Renal cortex interstitium (tissue), 11 donors: Measurements from ENCODE around the gene NUTM2E. TPM values are rescaled to one million over a fixed set of nuclear protein-coding genes. Genes with fewer than 3 reads are reported as not detected.
"Not testable (repeated sequence)": the region's sequence is repeated elsewhere in the genome, so short reads cannot be mapped to it uniquely, and the experiment has no call there.

Experiments
- DNase-seq, 11 donors: peaks; one replicate each; pipeline ENCODE4 v3.0.0-alpha.2; 2013; ENCODE audit warnings: low read depth in 9 of 11, low spot score in 4 of 11; ENCODE audit errors: extremely low read depth in 1 of 11
- polyA plus RNA-seq, 3 donors: library from polyadenylated mRNA; unstranded; fragments of 120-200 nt; gene quantifications; one replicate each; pipeline ENCODE4 v1.2.1, GENCODE V29; 2013; ENCODE audit not compliant: insufficient read length in 3 of 3

NUTM2E gene
- polyA plus RNA-seq, 3 donors: 0.51 to 0.59 (median 0.56) TPM

DNA sequence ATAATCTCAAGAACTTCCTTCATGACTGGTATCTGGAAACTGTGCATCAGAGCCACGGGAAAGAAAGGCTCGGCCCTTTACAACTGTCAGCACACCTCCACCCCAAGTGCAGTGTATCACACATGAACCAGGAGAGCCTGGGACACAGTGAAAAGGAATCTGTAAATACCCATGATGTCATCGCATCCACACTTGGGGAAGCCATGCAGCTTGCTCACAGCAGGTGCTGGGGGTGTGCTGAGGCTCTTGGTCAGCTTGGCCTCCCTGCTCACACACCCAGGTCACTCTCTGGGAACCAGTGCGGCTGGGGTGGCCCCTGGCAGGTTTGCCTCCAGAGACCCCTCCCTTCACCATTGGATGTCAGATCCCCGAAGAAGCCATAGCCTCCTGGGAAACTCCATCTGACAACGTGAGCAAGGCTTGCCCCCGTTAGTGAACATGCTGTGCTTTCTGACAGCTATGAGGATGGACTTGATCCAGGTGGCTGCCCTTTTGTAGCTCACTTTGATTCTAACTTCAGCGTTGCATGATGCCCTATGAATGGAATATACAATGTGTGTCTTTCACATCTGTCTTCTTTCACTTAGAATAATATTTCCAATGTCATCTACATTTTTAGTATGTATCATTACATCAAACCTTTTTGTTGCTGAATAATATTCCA is 26.8 kb downstream of the NUTM2E start:
- DNase-seq: not testable (repeated sequence)

DNA sequence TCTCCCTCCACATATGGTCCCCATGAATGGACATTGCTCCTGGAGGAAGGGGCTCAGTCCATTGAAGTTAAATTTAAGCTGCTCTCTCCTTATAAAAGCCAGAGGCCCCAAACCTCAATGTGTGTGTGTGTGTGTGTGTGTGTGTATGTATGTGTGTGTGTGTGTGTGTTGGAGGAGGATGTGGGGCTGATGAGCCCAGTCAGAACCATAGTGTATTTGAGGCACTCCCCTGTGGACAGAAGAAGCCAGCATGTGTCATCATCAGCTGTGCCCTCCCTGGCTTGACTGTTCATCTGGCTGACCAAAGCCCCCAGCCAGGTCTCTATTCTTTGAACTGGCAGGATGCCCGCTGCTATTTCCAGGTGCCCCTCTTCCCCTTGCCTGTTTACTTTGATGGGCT is 35.7 kb downstream of the NUTM2E start:
- not testable (repeated sequence) for DNase-seq

DNA sequence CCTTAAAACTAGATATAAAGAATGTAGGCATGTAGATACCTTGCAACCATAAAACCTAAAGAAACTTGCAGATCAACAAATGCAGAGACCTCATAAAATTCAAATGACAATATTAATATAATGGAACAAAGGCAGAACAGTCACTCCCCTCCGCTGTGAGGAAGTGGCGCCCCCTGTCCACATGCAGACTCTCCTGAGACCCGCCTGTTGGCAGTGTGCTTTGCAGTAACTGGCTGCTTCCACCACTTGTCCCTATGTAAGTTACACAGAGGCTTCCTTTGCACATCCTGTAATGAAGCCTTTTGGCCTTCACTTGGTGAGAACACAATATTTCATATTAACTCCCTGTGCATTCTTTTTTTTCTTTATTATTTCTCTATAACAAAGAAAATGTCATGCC is 36.3 kb downstream of the NUTM2E start:
- not testable (repeated sequence) for DNase-seq

DNA sequence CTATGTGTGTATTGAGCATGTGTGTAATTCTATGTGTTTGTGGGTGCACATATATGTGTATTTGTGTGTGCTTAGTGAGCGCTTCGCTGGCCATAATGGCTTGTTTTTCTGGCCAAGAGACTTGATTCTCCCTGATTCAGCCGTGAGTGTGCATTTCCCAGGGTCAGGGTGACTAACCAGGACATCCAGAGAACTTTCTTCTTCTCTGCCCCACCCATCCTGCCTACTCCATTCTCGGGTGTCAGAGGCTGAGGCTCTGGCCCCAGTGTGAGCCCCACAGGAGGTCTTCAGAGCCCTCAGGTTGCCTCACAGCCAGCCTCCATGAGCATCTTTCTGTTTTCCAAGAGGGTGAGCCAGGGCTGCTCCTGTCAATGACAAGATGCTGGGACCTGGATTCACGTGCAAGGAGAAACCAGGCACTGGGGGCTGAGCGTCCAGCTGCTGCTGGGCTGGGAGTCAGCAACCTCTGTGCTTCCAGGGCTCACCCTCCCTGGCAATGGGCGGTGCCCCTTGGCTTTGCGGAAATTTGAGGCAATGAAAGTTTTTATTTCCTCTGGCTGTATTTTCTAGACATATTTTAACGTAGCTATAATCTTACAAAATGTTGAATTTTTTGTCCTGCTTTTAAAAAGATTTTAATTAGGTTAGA is 40.5 kb downstream of the NUTM2E start:
- DNase-seq: not testable (repeated sequence)

DNA sequence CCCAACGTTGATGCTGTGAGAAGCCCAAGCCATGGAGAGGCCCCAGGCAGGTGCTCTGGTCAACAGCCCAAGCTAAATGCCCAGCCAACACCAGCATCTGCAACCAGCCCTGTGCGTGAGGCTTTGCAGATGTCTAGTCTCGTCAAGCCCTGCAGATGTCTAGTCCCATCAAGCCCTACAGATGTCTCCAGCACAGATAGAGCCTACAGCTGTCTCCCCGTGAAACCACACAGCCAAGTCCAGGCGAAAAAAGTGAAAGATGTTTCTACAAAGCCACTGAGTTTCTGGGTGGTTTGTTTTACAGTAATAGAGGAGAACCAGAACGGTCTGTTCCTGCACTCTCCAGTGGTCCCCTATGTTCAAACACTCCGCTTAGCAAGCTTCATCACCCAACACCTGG is 41.5 kb downstream of the NUTM2E start:
- DNase-seq: not testable (repeated sequence)

DNA sequence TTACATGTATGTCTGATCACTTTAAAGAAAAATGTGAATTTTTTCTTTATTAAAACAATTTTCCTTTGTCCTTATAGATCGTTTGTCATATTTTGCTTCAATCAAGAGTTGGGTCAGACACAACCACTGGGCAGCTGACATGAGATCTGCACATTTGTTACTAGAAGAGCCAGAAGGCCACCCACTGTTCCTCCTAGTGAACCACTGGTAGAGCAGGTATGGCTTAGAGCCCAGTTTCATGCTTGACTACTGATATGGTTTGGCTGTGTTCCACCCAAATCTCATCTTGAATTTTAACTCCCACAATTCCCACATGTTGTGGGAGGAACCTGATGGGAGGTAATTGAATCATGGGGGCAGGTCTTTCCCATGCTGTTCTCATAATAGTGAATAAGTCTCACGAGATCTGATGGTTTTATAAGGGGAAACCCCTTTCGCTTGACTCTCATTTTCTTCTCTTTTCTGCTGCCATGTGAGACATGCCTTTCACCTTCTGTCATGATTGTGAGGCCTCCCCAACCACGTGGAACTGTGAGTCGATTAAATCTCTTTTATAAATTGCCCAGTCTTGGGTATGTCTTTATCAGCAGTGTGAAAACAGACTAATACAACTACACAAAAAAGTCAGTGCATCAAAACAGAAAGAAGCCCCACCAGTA is 43.0 kb downstream of the NUTM2E start:
- not testable (repeated sequence) for DNase-seq

DNA sequence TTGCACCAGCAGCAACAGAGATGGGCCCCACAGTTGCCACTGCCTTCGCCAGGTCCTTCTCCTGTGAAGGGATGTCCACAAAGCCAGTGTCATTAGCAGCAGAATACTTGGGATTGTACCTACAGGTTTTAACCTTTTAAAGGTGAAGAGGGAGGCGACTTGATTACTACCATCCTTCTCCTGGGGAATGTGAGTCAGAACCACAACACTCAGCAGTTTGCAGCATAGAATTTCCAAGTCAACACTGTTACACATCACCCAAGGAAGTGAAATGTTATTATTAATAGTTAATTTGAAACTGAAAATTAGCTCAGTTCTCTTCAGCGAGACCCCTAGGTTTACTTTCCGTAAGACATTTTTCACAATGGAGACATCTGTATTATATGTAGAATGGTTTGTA is 45.2 kb downstream of the NUTM2E start:
- DNase-seq: not testable (repeated sequence)

Other genes starting within 250 kb of the NUTM2E start
- gene SFTPA1, start 215.8 kb upstream of the NUTM2E start, polyA plus RNA-seq: under 1 TPM in 1 of 3 donors, not detected in 2; 0.18 TPM
- gene NUTM2B, start 123.5 kb upstream of the NUTM2E start, polyA plus RNA-seq: 1 to 10 TPM; 1.2 to 2.7 (median 1.9) TPM
- gene SFTPD, start 122.4 kb downstream of the NUTM2E start, polyA plus RNA-seq: 1 to 10 TPM in 1 of 3 donors, under 1 TPM in 2; 0.68 to 2.1 (median 0.78) TPM